ENCODE data around the gene C11orf71.

The C11orf71 gene, protein sequence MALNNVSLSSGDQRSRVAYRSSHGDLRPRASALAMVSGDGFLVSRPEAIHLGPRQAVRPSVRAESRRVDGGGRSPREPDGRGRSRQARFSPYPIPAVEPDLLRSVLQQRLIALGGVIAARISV

DNA sequence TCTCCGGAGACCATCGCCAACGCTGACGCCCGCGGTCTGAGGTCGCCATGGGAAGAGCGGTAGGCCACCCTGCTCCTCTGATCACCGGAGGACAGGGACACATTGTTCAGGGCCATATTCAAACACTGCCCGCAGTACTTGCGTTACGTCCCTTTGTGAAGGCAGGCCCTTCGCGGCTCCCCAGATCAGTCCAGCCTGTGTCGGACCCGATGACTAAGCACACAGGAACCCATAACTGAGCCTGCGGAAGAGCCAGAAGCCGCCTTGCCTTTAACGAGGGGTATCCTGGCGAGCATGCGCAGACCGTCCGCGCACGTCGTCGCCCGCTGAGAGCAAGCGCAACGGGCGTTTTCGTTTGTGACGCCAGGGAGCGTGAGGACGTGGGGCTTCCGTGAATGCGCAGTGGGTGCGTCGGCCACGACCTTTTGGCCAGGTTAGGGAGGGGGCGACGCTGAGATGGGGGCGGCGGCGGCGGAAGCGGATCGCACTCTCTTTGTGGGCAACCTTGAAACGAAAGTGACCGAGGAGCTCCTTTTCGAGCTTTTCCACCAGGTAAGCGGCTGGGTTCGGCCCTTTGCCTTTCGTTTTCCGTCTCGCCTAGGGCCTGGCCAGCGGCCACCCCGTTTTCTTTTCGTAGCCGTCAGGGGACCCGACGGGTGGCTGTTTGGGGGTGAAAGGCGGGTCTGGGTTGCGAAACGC, at the start of gene C11orf71, which contains the start of gene RBM7:
Gene C11orf71 (minus strand): TSS at position 296 of the 699 bp plus-strand sequence. CDS start 180 bp downstream, at position 116.
Gene RBM7 (plus strand): TSS at position 451 of the 699 bp plus-strand sequence. CDS start 6 bp downstream, at position 457.
- peak; percentile 98 for DNase-seq

DNA sequence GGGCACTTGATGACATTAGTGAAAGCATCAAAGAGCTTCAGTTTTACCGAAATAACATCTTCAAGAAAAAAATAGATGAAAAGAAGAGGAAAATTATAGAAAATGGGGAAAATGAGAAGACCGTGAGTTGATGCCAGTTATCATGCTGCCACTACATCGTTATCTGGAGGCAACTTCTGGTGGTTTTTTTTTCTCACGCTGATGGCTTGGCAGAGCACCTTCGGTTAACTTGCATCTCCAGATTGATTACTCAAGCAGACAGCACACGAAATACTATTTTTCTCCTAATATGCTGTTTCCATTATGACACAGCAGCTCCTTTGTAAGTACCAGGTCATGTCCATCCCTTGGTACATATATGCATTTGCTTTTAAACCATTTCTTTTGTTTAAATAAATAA, 49.5 kb upstream of the C11orf71 start:
- DNase-seq = no peak

DNA sequence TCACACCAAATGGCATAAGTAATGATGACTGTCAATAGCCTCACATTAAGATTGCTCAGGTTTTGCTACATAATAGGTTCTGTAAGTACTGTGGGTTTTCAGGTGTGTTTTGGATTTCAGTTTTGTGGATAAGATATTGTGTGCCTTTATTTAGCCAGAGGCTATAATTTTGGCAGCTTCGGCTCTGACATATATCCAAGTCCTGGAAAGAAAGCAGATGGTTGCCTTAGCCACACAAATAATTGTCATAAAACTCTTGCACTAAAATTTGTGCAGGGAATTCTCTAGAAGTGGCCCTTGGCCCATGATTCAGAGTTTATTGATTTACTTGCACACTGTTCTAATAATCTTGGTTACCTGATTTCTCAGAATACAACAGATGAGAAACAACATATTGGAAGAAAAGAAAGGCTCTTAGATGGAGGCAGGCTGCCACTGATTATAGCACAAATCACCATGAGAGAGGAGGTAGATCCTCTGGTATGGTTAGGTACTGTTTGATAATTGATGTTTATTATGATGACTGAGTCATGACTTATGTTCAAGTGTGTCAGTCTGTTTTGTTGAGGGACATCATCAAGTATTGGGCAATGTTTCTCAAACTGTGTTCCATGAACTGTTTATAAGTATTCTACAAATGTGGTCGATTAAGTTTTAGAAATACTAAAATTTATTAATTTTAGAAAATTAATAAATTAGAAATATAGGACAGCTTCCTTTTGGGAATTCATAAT, 48.6 kb upstream of the C11orf71 start:
- no peak for DNase-seq

DNA sequence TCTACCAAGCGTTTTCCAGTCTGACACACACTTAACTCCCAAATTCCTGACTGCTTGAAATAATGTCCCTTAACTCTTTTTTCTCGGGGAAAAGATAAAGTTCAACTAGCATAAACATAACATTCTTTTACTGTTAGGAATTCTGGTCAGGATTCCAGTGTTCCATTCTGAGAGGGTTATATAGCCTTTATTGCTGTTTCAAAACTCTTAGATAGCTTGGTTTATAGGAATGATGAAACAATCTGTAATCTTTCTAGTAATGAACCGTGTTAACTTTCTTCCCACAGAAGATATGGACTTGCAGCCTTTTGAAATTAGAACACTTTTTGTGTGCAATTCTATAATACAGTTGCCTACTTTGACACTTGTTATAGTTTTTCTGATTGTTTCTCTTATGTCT, 47.6 kb upstream of the C11orf71 start:
- DNase-seq = no peak

DNA sequence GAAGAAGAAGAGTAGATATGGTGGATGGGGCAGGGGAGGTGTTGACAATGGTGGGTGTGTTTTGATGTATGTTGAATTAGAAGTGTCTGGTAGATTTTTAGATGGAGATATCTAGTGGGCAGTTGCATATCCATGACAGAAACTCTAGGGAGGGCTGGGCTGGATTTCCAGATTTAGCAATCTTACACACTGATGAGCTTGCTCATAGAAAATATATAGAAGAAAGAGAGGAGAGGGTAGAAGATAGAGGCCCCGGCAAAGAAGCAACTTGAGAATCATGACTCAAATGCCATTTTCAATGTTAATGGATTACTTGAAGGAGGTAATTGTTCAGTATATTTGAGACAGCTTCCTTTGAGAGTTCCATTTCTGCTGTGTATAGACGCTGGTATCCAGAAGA, 47.1 kb upstream of the C11orf71 start:
- DNase-seq = no peak

DNA sequence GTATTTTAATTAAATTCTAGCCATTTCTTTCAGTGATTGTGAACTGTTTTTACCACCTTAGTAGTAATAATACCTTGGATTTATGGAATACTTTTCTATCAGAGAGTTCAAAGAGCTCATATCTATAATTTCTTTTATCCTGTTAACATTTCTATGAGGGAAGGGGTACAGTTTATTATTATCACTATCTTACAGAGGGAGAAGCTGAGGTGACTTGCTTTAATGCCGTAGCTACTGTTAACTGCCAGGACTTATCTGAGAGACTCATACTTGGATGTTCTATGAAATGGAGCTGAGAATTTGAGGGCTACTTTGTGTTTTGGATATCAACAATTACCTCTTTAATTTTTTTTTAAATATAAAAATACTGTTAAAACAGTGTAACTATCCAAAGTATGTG, 42.2 kb upstream of the C11orf71 start:
- DNase-seq = no peak

DNA sequence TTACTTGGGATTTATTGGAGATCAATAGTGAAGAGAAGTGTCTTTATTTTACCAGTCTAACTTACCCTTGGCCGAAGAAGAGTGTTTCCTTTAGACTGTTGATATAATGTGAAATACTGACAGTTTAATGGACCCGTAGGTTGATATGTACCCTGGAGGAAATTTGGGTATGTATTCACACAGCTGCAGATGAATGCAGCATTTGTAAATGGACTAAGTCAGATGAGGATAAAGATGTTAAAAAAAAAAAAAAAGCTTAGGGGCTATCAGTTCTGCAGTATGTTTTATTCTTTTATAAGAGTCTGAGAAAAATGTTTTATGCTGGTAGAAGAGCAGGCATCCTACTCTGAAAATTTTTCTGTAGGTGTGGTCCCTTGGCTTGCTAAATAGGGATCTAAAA, 41.6 kb upstream of the C11orf71 start:
- DNase-seq = no peak

DNA sequence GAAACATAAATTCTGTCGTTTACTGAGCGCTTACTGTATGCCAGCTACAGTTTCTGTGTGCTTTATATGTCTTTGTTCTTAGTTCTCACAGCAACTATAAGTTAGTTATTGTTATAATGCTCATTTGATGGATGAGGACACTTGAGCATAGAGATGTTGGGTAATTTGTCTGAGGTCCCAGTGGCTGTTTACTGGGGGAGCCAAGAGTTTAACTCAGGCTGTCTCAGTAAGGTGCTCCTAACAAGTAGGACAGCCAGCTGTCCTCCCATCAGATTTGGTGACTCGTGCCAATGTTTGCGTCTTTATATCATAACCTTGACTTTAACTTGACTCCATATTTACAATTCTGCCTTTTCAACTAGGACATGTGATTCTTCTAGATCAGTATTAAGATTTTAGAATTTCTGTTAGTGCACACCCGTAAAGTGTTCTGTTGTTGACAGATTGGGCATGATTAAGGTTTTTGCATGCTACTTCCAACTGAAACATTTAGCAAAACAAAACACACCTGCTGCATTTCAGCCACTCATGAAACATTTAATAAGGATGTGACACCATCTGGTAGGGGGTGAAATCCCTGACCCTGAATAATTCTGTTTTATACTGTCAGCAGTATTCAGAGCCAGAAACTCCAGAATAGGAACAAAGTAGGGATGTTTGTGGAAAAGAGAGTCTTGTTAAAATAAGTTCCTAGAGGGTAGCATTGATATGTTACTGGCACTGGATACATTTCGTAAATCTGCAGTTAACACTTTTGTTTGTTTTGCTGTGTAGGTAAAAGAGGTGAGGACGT, 40.9 kb upstream of the C11orf71 start:
- no peak for DNase-seq

DNA sequence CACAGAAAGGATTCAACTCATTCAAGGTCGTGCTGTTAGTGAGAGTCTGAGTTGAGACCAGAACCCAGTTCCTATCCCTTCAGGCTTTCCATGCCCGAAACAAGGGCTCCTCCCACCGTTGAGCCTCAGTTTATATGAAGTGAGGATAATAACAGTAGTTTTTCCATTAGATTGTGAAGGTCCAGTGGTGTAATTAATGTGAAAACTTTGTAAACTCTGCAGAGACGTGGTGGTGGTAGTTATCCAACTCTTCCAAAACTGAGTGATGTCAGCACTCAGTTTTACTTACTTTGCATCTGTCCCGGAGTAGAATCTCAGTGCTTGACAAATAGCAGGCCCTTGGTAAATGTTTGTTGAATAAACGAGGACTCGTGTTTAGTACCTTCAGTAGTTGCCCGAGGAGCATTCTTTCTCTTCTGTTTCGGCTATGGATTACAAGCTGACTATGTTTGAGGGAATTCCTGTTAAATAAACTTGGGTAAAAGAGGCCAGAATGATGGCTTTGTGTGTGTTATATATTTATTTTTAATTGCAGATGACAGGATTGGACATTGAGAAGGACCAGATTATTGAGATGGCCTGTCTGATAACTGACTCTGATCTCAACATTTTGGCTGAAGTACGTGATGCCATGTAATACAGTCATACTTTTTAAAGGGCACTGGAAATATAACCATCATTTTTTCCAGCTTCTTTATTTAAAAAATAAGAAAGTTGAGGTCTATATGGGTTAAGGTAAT, 40.0 kb upstream of the C11orf71 start:
- no peak for DNase-seq

DNA sequence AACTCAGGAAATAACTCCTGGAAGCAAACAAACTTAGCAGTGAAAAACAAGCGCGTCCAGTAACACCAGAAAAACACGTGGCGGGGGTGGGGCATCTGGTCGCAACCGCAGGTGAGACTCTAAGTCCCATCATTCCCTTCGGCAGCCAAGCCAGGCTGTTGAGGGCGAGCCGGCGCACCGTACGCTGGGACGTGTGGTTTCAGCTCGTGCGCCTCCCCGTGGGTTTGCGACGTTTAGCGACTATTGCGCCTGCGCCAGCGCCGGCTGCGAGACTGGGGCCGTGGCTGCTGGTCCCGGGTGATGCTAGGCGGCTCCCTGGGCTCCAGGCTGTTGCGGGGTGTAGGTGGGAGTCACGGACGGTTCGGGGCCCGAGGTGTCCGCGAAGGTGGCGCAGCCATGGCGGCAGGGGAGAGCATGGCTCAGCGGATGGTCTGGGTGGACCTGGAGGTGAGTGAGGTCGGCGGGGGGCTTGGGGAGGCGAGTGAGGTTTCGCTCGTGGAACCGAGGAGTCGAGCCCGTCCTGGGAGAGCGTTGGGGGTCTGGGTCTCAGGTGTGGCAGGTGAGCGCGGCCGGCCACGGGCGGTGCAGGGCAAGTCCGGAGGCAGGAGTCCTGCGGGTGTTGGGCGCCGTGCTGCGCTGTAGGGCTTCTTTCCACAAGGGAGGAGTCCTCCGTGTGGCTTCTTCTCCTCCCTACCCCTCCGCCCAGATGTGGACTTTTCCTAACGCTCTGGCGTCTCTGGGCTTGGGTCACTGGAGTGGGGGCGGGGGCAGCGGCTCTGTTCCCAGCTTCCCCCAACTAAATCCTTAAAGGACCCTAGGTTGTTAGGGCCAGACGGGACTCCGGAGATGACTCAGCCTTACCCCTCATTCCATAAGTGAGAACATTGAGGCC, 39.2 kb upstream of the C11orf71 start, which contains the start of gene REXO2:
Gene REXO2 (plus strand): TSS at position 239 of the 892 bp plus-strand sequence. CDS start 62 bp downstream, at position 301.
- peak; percentile 89 for DNase-seq

DNA sequence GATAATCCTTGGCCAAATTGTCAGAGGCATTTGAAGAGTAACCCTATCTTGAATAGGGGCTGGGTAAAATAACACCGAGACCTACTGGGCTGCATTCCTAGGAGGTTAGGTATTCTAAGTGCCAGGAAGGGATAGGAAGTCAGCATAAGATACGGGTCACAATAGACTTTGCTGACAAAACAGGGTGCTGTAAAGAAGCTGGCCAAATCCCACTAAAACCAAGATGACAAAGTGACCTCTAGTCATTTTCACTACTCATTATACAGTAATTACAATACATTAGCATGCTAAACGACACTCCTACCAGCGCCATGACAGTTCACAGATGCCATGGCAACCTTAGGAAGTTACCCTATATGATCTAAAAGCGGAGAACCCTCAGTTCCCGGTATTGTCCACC, 38.0 kb upstream of the C11orf71 start:
- no peak for DNase-seq

DNA sequence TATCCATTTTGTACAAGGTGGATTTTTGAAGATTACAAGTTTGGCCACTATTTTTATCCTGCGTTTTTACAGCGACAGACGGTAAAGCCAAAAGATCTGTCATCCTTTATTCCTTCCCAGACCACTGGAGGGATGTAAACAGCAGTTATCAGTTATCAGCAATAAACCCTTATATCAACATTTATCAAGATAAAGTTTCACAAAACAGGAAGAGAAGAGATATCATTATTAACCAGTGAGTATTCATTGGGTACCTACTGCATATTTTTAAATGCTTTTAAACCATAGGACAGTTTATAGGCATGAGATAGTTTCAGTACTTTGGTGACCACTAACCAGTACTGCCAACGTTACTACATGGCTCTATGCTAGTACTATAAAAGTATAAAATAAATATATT, 33.1 kb upstream of the C11orf71 start:
- DNase-seq = no peak

DNA sequence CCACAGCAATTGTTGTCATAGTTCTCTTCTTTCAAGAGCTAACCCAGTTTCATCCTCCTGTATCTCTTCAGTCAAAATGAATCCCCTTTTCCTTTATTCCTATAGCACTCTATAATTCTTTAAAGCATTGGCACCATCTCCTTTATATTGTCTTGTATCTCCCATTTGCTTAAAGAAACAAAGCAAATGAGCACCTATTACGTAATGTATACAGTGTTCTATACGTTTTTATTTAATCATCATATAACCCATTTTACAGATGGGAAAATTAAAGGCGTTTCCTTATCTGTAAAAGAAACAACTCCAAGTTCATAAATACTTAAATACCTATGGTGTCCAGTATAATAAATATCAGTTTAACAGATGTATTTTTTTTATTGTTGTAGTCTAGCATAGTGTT, 32.6 kb upstream of the C11orf71 start:
- DNase-seq = no peak

DNA sequence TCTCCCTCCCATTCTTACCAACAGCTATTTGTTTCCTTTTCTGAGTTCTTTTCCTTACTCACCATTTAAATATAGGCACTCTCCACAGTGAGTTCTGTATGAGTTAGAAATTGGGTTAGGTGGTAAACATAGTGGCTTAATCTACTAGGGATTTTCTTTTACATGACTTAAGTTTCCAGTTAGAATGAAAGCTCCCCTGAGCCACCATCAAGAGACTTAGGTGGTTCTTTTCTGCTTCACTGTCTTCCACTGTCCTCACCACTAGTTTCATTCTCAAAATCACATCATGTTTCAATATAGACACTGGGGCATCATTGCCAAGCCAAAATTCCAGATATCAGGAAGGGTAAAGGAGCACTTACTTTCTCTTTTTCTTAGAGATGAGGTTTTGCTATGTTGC, 30.0 kb upstream of the C11orf71 start:
- no peak for DNase-seq

DNA sequence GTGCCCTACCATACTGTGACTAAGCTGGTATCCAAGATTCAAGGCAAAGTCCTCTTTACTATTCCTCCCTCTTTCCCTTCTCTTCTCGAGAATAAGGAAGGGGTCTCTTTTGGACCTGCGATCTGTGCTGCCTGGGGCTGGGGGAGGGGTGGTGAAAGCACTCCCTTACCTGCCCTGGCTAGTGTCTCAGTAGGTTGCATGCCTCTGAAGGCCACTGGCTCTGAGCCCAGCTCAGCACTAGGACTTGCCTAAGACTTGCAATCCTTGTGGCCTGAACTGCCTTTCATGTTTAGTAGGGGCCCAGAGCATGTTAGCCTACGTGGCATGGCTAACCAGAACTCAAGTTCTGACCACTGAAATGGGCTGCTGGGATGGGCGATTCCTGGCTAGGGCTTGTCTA, 26.0 kb upstream of the C11orf71 start:
- DNase-seq = no peak

DNA sequence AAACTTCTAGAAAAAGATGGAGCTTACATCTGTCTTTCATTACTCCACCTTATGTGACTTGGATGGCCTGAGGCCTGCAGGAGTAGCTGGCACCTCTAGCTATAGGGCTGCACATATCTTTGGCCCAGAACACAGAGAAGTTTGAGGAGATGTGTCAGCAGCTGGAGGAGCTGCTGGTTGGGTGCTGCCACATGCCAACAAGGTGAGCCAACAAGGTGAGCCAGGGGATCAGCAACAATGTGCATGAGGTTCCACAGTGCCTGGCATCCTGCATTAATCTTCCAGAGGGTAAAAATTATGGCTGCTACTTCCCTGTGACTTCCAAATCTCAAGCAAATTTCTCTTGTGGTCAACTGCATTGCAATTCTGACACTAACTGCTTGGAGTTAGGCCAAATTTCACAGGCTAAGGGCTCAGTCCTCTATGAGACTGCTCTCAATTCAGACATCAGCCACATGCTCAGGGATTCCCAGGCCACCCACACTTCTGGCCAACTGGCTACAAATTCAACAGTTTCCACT, 16.2 kb upstream of the C11orf71 start:
- no peak for DNase-seq

DNA sequence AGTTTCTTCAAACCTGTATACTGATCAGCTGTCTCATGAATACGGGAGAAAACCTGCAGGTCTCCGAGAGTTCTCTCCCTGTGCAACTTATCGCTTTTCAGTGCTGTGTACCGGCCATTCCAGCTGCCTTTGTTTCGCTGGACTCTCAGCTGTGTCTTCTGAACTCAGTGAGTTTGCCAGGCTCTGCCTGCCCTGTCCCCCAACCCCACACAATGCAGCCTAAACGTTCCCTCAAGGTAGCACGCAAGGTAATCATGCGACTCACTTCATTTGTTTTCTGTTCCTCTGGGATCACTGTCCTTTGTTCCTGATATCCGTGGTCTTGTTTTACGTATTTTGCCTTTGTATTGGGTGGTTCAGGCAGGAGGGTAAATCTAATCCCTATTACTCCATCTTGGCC, 13.6 kb upstream of the C11orf71 start:
- no peak for DNase-seq

DNA sequence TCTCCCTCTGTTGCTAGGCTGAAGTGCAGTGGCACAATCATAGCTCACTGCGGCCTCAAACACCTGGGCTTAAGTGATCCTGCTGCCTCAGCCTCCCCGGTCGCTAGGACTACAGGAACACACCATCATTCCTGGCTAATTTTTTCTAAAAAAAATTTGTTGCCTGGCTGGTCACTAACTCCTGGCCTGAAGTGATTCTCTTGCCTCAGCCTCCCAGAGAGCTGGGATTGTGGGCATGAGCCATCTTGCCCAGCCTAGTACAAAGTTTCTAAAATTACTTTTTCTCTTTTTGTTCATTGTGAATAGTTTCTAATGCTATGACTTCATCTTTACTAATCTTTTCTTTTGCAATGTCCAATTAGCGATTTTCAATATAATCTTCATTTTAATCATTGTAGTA, 12.6 kb upstream of the C11orf71 start:
- no peak for DNase-seq

DNA sequence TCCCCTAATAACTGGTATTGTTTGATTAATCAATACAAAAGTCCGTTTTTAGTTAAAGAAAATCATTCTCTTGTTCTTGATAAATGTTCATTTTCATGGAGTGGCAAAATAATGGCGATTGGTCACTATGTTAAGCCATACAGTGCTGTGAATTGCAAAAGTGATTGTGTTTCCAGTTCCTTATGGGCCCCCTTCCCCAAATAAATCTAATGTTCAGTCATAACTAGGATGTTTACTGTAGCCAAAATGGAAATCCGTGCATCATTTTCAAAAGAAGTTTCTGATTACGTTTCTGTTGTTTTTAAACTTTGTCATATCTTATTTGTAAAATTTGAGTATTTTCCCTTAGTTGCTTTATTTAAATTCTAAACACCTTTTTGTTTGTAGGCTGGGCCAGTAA, 1.0 kb upstream of the C11orf71 start:
- no peak for DNase-seq

DNA sequence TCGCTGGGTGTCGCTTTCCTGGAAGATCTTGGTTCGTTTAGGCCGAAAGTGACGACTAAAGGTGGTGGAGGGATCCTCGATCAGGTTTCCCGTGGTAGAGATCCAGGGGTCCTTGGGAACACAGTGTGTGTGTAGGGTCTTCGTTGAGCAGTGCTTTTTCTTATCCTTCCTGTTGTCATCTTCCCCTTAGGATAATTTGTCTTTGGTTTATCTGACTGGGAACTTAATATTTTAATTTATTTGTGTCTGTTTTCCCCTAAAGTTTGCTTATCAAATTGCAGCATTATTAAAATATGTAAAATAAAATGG, 558 bp upstream of the C11orf71 start:
- DNase-seq = no peak

DNA sequence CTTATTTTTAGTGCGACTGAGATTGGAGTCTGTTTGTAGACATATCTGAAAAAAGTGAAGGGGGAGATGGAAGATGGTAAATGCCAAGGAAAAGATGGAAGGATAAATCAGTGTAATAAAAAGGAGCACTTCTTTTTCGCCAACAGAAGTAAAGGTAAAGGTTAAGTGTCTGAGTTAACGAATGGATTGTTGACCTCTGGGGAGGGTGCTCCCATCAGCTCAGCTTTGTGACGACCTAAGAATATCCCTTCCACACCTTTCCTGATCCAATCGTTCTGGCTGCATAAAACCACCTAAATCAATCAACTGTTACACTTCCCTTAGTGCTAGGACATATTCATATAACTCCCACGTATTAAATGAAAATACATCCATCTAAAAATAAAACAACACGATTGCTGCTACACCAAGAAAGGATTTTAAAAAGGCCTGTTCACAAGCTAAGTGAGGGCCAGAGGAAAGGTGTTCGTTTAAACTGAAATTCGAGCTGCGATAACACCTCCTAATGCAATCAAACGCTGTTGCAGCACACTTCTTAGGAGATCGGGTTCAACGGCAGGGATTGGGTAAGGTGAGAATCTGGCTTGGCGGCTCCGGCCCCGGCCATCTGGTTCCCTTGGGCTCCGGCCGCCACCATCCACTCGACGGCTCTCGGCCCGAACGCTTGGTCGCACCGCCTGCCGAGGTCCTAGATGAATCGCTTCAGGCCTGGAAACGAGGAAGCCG, 658 bp downstream of the C11orf71 start:
- DNase-seq = peak; percentile 72

Data from NCI-H2029 (cell line).